GM18499 (cell line): ENCODE measurements around the gene APBA2.

Experiments
- ATAC-seq: cut with Tn5 transposase; IDR thresholded peaks from one replicate; pipeline ENCODE4 v1.9.1; 2021; ENCODE audit warnings: moderate number of reproducible peaks; ENCODE audit not compliant: insufficient read depth, unreplicated experiment

The APBA2 gene

DNA sequence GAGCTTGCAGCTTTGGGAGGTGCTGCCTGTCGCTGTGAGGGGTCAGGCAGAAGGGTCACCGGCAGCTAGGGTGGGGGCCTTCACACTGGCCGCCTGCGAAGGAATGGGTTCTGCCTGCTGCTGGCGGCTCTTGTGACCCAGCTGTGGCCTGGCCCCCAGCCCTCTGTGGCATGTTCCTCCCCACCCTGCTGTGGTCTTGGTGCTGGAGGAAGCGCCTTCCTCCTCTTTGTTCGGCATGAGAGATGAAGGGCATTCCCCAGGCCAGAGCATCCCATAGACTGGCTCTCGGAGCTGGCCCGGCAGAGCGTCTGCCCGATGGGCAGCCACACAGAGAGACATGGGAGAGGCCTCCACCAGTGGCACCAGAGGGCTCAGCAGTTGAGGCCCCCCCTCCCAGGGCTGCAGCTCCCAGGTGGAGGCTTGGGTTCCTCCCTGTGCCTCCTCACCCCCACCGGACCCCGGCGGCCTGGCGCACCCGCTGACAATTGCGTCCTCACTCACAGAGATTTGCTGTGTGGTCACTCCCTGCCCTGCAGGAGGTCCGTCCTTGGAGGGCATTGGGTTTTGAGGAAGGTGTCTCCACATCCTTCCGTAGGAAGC is 221.6 kb downstream of the APBA2 start:
- ATAC-seq = no peak

DNA sequence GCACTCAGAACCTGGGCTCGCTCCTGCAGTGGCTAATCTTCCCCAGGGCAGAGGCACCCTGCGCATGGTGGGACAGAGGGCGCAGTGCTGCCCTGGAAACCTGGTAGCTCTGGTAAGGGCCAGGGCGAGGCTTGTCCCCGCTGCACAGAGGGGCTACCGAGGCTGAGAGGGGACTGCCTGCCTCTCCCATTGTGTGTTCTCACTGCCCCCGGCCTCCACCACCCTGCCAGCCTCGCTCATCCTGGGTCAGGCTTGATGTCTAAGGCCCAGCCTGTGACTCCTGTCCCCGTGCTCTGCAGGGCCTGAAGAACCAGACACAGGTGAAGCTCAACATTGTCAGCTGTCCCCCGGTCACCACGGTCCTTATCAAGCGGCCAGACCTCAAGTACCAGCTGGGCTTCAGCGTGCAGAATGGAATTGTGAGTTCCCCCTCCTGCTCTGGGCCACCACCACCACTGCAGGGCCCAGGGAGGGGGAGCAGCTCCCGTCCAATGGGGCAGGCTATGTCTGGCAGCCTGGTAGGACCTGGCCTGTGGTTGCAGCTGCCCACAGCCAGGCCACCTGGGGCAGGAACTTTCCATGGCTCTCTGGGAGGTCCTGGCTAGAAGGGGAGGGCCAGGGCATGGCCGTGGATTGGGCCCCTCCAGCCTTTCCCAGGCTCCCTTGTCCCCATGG is 222.3 kb downstream of the APBA2 start:
- no peak for ATAC-seq

DNA sequence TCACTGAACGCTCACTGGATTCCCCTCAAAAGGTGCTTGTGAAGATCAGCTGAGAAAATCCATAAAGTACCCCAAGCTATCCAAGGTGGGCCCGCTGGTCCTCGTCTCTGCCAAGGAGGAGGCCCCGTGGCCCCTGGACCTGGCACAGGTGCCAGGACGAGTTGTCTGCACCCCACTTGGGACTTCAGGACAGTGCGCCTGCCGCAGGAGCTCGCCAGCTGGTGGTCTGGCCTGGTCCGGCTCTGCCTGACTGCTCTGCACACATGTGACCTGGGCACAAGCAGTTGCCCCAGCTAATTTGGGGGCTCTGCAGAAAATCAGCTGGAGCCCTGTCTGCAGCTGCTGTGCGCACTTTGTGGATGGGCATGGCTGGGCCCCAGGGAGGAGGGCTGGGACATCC is 224.0 kb downstream of the APBA2 start:
- no peak for ATAC-seq

DNA sequence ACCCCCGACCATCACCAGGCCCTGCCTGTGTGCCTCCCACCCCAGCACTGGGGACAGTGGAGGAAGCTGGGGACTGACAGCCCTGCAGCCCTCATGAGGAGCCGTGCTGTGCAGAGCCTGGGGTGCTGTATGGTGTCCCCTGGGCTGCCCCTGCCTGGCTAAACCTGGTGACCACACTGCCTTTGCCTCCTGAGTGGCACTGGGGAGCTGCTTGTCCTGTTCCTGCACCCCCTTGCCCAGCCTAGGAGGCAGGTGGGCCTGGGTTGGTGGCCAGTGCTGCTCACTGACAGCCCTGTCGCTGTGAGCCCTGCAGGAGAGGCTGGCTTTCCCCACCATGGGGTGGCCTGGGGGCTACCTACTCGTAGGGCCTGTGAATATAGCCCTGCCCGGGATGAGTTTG is 224.4 kb downstream of the APBA2 start:
- no peak for ATAC-seq

DNA sequence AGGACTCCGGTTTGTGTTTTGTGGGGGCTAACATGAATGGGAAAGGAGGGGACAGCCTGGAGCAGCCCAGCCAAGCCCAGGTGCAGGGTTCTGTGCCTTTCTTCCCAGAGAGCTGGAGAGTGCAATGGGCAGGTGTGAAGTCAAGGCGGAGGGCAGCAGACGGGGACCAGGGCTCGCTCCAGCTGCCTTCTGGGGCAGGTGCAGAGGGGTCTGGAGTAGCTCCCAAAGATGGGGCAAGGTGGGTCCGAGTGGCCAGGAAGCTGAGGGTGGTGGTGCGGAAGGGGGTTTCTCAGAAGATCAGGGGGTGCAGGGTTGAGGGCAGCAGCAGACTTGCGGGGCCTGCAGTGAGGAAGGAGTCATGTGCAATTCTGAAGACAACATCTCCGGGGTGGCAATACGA is 225.0 kb downstream of the APBA2 start:
- no peak for ATAC-seq

DNA sequence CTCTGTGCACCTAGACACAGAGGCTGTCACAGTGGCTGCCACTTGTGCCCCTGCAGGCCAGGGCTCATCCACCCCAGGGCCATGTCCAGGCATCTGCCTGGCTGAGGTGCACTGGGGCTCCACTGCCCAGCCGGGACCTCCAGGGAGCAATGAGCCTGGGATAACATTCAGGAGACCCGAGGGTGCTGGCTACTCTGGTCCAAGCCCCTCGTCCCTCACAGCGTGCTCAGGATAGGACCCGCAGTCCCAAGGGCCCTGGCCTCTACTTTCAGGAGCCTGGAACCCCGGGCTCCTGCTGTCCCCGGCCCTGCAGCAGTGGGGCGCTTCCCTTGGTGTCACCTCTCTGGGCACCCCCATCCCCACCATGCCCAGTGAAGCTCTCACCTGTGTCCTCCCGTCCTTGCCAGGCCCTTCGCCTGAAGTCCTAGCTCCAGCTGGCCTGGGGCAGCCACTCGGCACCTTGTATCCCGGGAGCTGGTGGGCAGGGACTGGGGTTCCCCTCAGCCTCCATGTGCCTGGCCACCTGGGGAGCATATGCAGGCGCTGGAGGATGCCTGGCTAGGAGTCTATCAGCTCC is 226.0 kb downstream of the APBA2 start:
- no peak for ATAC-seq

DNA sequence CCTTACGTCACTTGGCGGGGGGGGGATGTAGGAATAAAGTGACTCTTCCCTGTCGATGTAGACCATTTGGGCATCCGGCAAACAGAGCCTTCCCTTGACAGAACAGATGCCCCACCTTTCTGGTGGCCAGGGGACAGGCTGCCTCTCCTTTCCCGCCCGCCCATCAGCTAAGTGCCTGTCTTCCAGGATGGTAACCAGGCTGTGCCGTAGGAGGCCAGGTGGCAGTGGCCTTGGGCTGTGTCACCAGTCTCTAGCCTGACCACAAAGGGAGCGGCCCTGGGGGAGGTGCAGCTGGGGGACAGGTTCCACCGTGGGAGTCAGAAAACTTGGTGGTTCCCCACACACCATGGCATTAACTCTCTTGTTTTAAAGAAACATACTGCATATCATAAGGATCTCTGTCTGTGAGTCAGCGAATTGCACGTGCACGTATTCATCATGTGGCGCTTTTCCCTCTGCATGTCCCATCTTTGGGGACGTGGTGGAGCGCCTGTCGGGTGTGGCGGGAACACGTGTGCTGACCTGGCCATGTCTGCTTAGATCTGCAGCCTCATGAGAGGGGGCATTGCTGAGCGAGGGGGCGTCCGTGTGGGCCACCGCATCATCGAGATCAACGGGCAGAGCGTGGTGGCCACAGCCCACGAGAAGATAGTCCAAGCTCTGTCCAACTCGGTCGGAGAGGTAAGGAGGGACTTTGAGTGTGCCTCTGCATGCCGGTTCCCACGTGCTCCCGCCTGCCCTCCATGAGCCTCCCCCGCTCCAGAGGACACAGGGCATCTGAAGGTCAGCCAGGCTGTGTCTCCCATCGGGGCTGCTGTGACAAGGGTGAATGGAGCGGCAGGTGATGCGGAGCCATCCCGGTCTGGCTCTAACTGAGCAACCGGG is 227.8 kb downstream of the APBA2 start:
- no peak for ATAC-seq

DNA sequence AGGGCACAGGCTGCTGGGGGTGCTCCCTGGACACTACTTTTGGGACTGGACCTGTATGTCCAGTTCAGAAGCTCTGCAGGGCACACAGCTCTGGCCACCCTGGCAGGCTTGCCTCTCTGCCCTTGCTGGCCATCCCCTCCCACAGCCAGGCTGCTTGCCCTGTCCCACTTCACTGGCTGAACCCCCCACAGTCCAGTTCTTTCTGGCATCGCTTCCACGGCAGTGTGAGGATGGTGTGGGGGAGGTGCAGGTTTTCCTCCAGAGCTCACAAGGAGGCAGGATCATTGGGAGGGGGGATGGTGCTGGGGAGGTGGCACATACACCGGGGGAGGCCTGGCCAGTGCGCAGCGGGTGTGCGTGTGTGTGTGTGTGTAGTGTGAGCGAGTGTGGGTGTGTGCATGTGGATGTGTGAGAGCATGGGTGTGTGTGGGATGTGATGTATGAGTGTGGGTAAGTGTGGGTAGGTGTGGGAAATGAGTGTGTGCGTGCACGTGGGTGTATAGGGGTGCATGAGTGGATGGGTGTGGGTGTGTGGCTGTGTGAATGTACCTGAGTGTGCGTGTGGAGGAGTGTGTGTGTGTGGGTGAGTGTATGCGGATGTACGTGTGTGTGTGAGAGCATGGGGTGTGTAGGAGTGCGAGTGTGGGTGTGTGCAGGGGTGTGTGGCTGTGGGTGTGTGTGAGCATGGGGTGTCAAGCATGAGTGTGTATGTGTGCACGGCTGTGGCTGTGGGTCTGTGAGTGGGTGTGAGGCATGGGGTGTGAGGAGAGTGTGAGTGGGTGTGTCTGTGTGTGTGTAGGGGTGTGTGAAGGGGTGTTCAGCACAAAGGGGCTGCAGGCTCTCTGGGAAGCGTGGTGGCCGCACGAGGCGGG is 228.7 kb downstream of the APBA2 start:
- ATAC-seq = no peak

DNA sequence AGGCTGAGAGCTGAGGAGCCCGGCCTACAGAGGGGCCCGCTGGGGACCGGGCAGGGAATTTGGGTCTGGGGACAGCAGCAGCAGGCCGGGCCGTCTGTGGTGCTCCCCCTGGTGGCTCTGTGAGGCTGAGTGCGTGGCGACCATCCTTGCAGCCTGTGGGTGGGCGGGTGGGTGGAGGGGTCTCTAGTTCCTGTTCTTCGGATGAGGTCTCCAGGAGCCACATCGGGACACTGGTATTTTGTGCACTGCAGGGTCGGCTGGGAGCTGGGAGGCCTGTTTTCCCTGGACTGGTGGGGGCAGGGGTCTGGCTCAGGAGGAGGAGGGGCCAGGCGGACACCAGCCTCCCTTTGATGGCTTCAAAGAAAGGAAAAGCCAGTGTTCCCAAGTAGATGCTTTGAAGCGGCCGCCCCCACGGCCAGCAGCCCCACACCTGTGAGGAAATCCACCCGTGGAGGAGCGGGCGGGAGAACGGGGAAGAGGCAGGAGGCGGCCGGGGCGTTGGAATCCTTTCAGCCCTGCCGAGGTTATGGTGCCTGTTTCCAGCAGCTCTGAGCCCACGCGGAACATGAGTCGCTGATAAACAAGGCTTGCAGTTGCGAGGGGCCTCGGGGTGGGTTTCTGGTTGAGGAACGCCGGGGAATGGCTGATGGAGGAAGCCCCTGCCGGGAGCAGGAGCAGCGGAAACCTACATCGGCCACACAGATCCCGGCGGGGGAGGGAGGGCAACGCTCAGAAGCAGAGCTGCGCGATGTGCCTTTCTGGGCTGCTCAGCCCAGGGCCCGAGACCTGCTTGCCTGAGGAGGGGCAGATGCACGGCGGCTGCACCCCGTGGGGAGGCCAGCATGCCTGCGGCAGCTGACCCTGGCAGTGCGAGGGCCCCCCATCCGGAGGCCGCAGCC is 229.6 kb downstream of the APBA2 start:
- no peak for ATAC-seq

DNA sequence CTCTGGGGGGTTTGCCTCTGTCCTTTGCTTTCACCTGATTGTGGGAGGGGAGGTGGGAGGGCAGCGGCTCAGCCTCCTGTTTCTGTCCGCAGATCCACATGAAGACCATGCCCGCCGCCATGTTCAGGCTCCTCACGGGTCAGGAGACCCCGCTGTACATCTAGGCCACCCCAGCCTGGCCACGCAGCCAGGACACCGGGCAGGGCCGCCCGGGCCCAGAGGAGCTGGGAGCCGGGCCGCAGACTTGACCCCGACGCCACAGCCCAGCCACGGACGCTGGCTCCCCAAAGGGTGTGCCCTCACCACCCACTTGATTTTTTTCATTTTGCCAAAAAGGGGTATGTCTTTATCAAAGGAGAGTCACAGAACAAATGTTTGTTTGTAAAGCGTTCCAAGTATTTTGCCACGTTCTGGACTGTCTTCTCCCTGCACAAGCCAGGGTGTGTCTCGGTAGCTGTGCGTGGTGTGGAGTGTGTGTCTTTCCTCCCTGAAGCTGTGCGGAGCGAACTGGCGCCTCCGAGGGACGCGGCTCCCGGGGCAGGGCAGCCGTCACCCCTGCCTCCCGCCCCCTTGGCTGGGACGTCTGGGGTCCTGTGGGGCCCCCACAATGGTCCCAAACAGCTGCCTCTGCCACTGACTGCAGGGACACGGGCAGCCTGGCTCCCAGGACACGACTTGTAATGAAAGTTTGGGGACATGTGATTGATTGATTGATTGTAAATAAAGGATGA is 231.4 kb downstream of the APBA2 start:
- ATAC-seq = no peak

DNA sequence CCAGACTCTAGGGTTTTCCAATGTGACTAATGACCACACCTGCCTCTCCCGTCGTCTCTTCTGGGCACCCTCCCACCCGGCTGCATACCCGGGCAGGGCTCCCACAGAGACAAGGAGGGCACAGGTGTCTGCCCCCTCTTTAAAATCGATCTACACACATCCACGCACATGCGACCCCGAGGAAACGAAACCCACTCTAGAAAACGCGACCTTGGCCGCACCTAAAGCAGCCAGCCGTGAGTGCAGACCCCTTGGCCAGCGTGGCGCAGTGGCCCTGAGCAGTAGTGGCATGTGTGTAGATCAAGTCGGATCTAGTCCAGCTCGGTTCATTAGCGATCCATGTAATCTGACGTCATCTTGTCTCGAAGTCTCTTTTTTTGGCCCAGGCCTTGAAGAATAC is 232.0 kb downstream of the APBA2 start:
- no peak for ATAC-seq

DNA sequence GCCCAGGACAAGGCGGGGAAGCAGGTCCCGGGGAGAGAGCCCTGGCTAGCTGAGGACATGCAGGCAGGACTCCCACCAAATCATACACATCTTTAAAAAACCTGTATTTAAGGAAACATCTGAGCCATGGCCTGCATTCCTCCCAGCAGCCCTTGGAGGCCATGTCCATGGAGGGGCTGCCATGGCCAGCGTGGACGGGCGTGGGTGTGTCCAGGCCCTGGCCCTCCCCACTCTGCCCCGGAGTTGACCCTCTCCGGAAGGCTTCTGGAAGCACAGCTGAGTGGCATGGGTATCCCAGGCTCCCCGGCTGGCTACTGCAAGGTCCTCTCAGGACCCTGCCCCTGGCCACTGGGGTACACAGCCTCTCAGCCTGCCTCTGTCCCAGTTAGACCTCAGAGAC is 234.1 kb downstream of the APBA2 start:
- no peak for ATAC-seq

DNA sequence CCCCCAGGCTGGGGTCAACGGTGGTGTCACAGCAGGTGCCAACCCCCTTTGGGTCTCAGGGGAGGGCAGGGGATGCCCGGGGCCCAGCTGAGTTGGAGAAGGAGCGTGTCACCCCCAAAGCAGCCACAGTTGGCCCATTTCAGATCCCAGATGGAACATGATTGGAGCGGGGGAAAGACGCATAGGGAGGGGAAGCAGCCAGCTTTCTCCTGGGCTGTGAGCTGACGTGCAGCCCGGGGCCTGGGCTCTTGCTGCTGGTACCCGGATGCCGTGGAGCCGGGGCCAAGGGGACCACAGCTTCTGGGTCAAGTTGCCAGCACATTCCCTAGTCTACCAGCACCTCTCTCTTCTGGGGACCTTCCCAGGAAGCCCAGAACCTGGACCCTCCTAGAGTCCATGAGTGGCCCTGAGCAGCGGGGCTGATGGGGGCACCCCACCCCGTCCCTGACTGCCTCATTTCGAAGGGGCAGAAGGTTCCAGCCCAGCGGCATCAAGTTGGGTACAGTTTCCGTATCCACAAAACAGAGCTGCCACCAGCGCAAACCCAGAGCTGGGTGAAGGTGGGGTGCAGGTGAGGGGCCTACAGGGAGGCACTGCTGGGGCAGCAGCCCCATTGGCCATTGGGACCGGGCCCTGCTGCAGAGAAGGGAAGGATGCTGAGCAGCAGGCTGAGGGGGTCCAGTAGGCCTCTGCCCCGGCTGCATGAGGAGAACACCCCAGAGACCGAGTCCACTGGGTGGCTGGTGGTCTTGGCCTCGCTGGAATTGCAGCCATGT is 235.0 kb downstream of the APBA2 start:
- ATAC-seq = no peak

DNA sequence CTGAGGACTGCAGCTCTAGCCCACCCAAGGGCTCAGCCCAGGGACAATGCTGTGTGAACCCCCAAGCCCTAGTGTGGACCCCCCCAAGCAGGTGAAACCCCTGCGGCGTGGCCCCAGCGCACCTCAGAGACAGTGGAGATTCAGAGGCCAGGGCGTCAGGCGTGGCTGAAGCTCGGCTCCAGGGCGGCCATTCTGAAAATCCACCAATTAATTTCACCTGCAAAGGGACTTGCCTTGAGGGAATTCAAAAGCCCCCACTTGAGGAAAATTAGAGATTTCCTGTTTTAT is 235.5 kb downstream of the APBA2 start:
- ATAC-seq = no peak

DNA sequence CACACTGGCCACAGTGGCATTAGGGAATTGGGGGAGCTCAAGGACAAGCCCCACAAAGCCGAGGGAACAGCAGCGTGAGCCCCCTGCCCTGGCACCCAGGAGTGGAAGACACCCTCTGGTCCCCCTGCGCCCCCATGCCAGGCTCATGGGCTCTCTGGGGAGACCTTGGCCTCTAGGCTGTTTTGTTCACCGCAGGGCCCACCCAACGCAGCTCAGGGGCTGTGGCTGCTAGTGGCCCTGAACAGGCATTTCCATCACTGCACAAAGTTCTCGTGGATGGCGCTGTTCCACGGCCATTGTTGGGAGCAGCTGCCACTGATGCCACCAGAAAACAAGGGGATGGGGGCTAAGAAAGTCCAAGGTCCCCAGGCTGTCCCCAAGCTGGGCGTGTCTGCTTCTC is 236.1 kb downstream of the APBA2 start:
- no peak for ATAC-seq

DNA sequence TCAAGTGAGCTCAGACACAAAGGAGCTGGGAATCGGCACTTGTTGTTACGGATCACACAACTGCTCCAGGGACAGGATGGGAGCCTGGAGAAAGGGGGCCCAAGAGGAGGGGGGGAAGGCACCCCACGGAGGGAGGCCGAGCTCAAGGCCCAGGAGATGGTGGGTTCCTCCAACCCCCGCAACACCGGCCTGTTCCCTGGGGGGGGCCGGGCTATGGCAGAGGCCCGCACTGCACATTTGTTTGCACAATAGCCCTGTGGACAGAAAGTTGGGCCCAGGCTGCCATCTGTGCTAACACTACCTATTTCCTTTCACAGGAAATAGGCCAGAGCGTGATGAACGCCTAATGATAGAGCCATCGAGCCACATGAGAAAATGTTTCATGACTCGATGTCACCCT is 236.7 kb downstream of the APBA2 start:
- no peak for ATAC-seq

DNA sequence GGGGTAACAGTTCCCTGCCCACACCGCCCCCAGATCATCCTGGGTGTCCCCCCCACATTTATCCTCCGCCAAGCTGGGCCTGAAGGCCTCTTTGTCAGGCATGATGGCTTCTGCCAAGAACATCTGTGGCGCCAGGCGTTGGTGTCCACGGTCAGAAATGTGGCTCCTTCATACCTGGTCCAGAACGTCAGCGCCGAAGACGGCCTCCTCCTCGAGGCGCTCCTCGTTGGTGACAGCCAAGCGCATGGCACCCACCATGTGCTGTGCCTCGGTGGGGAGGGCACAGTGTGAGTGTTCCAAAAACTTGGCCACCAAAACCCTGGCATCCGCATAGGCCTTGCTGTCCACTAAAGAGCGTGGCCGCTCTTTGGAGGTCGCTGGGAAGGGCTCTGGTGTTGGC is 237.4 kb downstream of the APBA2 start:
- no peak for ATAC-seq

DNA sequence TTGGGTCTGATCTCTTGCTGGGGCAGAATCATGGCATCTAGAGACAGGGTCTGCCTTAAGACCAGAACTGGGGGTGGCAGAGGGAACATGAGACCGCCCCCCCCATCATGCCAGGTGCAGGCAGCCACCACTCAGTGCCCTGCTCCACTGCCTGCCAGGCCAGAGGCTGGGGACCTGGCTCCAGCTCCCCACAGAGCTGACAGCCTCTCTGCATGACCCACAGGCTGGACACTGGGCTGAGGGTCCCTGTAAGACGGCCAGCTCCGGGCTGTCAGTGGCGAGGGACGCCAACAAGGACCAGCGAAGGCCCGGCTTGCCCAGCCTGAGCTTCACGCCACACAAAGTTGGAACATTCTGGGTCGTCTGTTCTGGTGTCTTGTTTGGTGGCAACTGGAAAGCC is 238.2 kb downstream of the APBA2 start:
- ATAC-seq = no peak
